Endometrial microvascular endothelial cells (primary cell): Measurements from ENCODE around the gene TGFBR2. TPM values are rescaled to one million over a fixed set of nuclear protein-coding genes. Genes with fewer than 3 reads are reported as not detected.

ENCODE experiments used
- in situ Hi-C: cut with HindIII; loops from 2 replicates; pipeline ENCODE4 v1.10.0; 2017; ENCODE audit warnings: low sequenced_read_pairs, low pct_unique_long_range_greater_than_20kb; ENCODE audit errors: inconsistent ontology term
- total RNA-seq: library from RNA; depleted of rRNA; stranded (reverse); fragments of >200 nt; gene quantifications from one replicate; pipeline ENCODE4 v1.2.3, GENCODE V29; 2015; ENCODE audit errors: inconsistent ontology term

Gene TGFBR2
- total RNA-seq, 1 donor from 2014 or later, result 252 TPM

- in situ Hi-C loops, result no loop called here
These were observed 7.5 kb upstream of the TGFBR2 start for GRCh38 chr3:30598668-30599545.

GRCh38 chr3:30600572-30600971 lies 5.8 kb upstream of the TGFBR2 start:
- in situ Hi-C loops, result loop anchor here (25.0 kb wide), 2 partner anchors 88 to 263 kb away; no protein-coding TSS in a partner anchor

DNA sequence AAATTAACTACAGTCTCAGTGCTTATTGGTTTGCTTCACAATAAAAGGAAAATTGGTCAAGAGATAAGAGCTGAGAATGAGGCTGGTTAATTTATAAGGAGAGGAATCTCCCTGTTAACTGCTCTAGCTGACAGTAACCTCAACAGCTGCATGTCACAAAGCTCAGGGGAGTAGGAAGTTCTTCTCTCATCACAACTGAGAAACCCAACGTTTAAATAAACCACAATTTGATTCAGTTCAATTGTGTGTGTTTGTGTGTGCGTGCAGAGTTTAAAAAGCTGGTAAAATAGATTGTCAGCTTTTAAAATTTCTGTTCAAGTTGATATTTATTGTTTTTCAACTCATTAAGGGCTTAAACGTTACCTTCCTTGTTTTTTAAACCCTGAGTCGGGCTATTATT lies 3.5 kb upstream of the TGFBR2 start:
- in situ Hi-C loops, result loop anchor here (25.0 kb wide), 2 partner anchors 91 to 266 kb away; no protein-coding TSS in a partner anchor

- in situ Hi-C loops, result loop anchor here (25.0 kb wide), 2 partner anchors 92 to 267 kb away; no protein-coding TSS in a partner anchor
These were observed 2.3 kb upstream of the TGFBR2 start for GRCh38 chr3:30604093-30604492.

- in situ Hi-C loops, result loop anchor here (25.0 kb wide), 2 partner anchors 92 to 267 kb away; no protein-coding TSS in a partner anchor
These were observed 1.8 kb upstream of the TGFBR2 start for GRCh38 chr3:30604558-30604957.

- in situ Hi-C loops, result loop anchor here (25.0 kb wide), 2 partner anchors 93 to 268 kb away; no protein-coding TSS in a partner anchor
These were observed 1.4 kb upstream of the TGFBR2 start for GRCh38 chr3:30605005-30605404.

- in situ Hi-C loops, result loop anchor here (25.0 kb wide), 2 partner anchors 94 to 269 kb away; no protein-coding TSS in a partner anchor
These were observed 598 bp upstream of the TGFBR2 start for GRCh38 chr3:30605706-30606300.

- in situ Hi-C loops, result loop anchor here (25.0 kb wide), 2 partner anchors 95 to 270 kb away; no protein-coding TSS in a partner anchor
These were observed 832 bp downstream of the TGFBR2 start for GRCh38 chr3:30607032-30607833.

GRCh38 chr3:30608598-30608947 lies 2.2 kb downstream of the TGFBR2 start:
- in situ Hi-C loops, result loop anchor here (25.0 kb wide), 2 partner anchors 96 to 271 kb away; no protein-coding TSS in a partner anchor

DNA sequence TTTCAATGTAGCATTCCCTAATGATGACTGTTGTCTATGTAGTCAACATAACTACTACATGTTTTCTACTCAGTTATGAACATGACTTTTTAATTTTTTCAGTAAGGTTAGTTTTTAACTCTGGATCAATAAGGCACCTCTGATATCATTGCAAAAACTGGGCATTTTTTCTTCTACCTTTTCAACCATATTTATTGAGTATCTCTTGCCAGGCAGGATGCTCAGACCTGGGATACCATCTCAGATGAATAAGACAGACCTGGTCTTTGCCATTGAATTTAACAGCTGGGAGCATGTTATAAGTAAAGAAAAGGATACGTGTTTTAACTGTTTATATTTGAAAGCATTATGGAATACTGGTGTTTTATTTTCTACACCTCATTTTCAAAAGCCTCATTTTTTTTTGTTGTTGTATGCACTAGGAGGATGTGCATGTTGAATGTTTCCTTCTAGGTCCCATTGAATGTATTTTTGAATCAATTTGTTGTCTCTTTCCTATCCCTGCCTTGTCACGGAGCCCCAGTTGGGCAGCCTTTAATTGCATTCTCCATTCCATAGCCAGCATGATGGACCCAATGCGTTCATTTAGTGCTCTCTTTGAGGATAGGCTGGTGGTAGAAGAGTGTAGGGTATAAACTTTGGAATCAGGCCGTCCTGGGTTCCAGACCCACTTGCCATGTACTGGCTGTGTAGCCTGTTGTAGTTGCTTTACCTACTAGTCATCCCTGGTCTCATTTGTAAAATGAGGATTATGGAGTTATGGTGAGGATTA lies 3.7 kb downstream of the TGFBR2 start:
- in situ Hi-C loops, result loop anchor here (25.0 kb wide), 2 partner anchors 98 to 273 kb away; no protein-coding TSS in a partner anchor

DNA sequence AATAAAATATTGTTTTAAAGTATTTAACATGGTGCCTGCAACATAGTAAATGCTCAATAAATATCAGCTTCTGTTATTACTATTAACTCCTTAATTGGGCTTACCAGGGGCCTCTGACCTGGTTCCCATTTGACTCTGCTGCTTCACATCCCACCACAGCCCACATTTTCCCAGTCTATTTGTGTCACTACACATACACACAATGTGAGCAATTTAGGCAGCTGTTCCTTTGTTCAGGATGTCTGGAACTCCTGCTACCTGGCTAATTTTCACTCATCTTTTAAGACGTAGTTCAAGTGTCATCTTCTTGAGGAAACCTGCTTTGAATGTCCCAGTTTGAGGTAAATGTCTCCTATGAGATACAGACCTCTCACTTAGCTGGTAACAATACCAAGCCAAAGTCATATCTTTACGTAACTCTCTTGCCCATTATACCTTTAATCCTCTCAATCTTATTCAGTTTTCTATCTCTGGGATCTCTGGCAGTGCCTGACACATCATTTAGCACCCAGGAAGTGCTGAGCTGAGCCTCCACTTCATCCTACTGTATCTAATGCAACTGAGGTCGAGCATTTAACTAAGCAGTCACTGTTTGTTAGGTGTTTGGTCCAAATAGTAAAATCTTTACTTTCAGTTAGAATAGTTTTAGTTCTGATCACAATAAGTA lies 4.4 kb downstream of the TGFBR2 start:
- in situ Hi-C loops, result loop anchor here (25.0 kb wide), 2 partner anchors 99 to 274 kb away; no protein-coding TSS in a partner anchor

- in situ Hi-C loops, result loop anchor here (25.0 kb wide), 2 partner anchors 100 to 275 kb away; no protein-coding TSS in a partner anchor
These were observed 5.4 kb downstream of the TGFBR2 start for GRCh38 chr3:30611613-30612436.

DNA sequence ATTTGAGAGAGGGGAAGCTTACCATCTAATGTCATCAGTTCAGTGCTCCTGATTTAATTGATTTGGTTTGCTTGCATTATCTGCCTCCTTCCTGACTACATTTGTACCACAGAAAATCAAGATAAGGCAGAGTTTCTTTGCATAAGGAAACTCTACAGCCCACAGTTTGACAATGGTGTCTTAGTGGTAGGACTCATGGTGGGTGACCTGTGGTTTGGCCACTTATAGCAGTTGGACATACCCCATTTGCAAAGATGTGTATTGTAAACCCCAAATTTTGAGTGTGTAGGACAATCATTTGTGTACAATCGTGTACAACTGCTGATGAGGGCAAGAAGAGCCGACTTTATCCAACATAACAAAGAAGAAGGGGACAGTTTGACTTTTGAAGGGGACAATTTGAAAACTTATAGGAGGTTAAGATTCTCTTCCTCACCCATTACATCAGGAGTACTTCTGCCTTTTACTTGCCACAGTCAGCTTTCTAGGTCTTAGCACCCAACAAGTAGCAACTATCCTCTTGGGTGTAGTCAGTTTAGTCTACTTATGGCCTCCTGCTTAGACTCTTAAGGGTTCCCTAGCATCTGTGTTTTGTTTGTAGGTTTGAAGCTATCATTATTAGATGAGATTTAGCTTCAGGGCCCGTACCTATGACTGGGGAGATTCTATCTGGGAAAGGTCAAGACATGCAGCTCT lies 6.2 kb downstream of the TGFBR2 start:
- in situ Hi-C loops, result loop anchor here (25.0 kb wide), 2 partner anchors 100 to 275 kb away; no protein-coding TSS in a partner anchor

- in situ Hi-C loops, result loop anchor here (25.0 kb wide), 2 partner anchors 101 to 276 kb away; no protein-coding TSS in a partner anchor
These were observed 6.9 kb downstream of the TGFBR2 start for GRCh38 chr3:30613133-30613825.

DNA sequence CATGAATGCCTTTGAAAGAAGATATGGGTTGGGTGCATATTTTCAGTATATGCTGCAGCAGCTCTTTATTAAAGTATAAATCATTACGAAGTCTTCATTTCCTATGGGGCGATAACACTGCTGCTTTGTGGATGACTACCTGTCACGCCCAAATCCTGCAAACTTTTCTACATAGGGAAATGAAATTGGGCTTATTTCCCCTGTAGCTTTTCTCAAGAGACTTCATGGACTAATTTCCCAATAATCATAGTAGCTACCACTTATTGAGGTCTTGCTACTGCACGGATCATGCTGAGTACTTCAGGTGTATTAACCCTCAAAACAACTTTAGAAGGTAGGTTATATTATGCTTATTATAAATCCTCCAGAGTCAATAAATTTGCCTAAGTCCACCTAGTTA lies 8.0 kb downstream of the TGFBR2 start:
- in situ Hi-C loops, result loop anchor here (25.0 kb wide), 2 partner anchors 102 to 277 kb away; no protein-coding TSS in a partner anchor
